Neural cell (in vitro differentiated cells): ENCODE results near the gene RNU11. TPM values are rescaled to one million over a fixed set of nuclear protein-coding genes. Genes with fewer than 3 reads are reported as not detected.

Experiments used
- H2AFZ ChIP-seq: fragments of 200-600, 300-800 bp; sonication (generic), shearing (Covaris generic); 2 replicates; pipeline ENCODE4 v1.6.0; 2014; ENCODE audit warnings: low read depth, mild to moderate bottlenecking, antibody characterized with exemption, low read length, moderate library complexity
- H3F3A ChIP-seq: fragments of 200-600 bp; shearing (Covaris generic); 2 replicates; pipeline ENCODE4 v1.6.1; 2016; ENCODE audit warnings: mild to moderate bottlenecking, moderate library complexity, mixed read lengths, antibody characterized with exemption, low read length; ENCODE audit not compliant: insufficient read depth, poor library complexity, severe bottlenecking
- H3K27ac ChIP-seq: fragments of 200-600, 300-800 bp; sonication (generic), shearing (Covaris generic); 2 replicates; pipeline ENCODE4 v1.5.1; 2014; ENCODE audit warnings: mild to moderate bottlenecking, low read length, moderate library complexity
- H3K27me3 ChIP-seq: fragments of 300-800, 200-600 bp; sonication (generic), shearing (Covaris generic); 2 replicates; pipeline ENCODE4 v1.6.0; 2014; ENCODE audit warnings: mild to moderate bottlenecking, low read depth, low read length, moderate library complexity; ENCODE audit not compliant: insufficient read depth
- H3K36me3 ChIP-seq: fragments of 300-800, 200-600 bp; sonication (generic), shearing (Covaris generic); 2 replicates; pipeline ENCODE4 v1.5.1; 2014; ENCODE audit warnings: mild to moderate bottlenecking, antibody characterized with exemption, low read length, moderate library complexity; ENCODE audit not compliant: insufficient read depth
- H3K4me2 ChIP-seq: fragments of 300-800, 200-600 bp; sonication (generic), shearing (Covaris generic); 2 replicates; pipeline ENCODE4 v1.6.0; 2014; ENCODE audit warnings: mild to moderate bottlenecking, low read length
- H3K4me3 ChIP-seq: fragments of 300-800, 200-600 bp; sonication (generic), shearing (Covaris generic); 2 replicates; pipeline ENCODE4 v1.5.1; 2014; ENCODE audit warnings: mild to moderate bottlenecking, low read length, moderate library complexity
- H3K79me2 ChIP-seq: fragments of 200-600 bp; shearing (Covaris generic); replicated peaks from 2 replicates; pipeline ENCODE4 v1.6.0; 2014; ENCODE audit warnings: mild to moderate bottlenecking, low read length, moderate library complexity; ENCODE audit not compliant: insufficient read depth
- H3K9ac ChIP-seq: fragments of 300-800, 200-600 bp; sonication (generic), shearing (Covaris generic); 2 replicates; pipeline ENCODE4 v1.6.1; 2016; ENCODE audit warnings: mild to moderate bottlenecking, low read length, mixed read lengths
- H3K9me2 ChIP-seq: fragments of 200-600 bp; shearing (Covaris generic); 2 replicates; pipeline ENCODE4 v1.6.1; 2016; ENCODE audit warnings: mild to moderate bottlenecking, low read length, mixed read lengths; ENCODE audit not compliant: insufficient read depth
- H3K9me3 ChIP-seq: fragments of 200-600, 300-800 bp; sonication (generic), shearing (Covaris generic); 2 replicates; pipeline ENCODE4 v1.6.1; 2016; ENCODE audit warnings: mild to moderate bottlenecking, mixed run types, low read length, moderate library complexity, mixed read lengths
- H4K20me1 ChIP-seq: fragments of 200-600 bp; shearing (Covaris generic); 2 replicates; pipeline ENCODE4 v1.6.1; 2016; ENCODE audit warnings: mild to moderate bottlenecking, mixed run types; ENCODE audit not compliant: insufficient read depth
- EP300 ChIP-seq: fragments of 450-650 bp; conservative IDR thresholded peaks from 2 replicates; pipeline ENCODE4 v1.6.1; 2014; ENCODE audit warnings: antibody characterized with exemption, mild to moderate bottlenecking, moderate library complexity; ENCODE audit not compliant: poor library complexity, severe bottlenecking
- EZH2 ChIP-seq: fragments of 200-600, 300-800 bp; shearing (Covaris generic), sonication (generic); IDR thresholded peaks from 2 replicates; pipeline ENCODE4 v1.6.1; 2014; ENCODE audit warnings: antibody characterized with exemption, low read length, borderline replicate concordance, mild to moderate bottlenecking; ENCODE audit not compliant: insufficient read depth, poor library complexity, severe bottlenecking
- MXI1 ChIP-seq: fragments of 450-650 bp; conservative IDR thresholded peaks from 2 replicates; pipeline ENCODE4 v1.6.1; 2014; ENCODE audit warnings: antibody characterized with exemption, mild to moderate bottlenecking; ENCODE audit not compliant: poor library complexity, severe bottlenecking
- POLR2AphosphoS5 ChIP-seq: IDR thresholded peaks from 2 replicates; pipeline ENCODE4 v1.6.1; 2012
- RAD21 ChIP-seq: fragments of 450-650 bp; conservative IDR thresholded peaks from 2 replicates; pipeline ENCODE4 v1.6.1; 2014; ENCODE audit warnings: antibody characterized with exemption, mild to moderate bottlenecking, moderate library complexity
- SMC3 ChIP-seq: fragments of 450-650 bp; conservative IDR thresholded peaks from 2 replicates; pipeline ENCODE4 v1.6.1; 2014; ENCODE audit warnings: antibody characterized with exemption, mild to moderate bottlenecking, moderate library complexity; ENCODE audit not compliant: poor library complexity
- TAF1 ChIP-seq: IDR thresholded peaks from 2 replicates; pipeline ENCODE4 v1.6.1; 2012; ENCODE audit warnings: low read depth
- polyA plus RNA-seq: library from polyadenylated mRNA; depleted of rRNA; stranded (reverse); fragments of >200 nt; gene quantifications from 2 replicates; pipeline ENCODE4 v1.2.3, GENCODE V29; 2014
- TF ChIP-seq, protein P1 (sequence below): IDR thresholded peaks from 2 replicates; pipeline ENCODE4 v1.6.1; 2012; ENCODE audit warnings: borderline replicate concordance
- TF ChIP-seq, protein P2 (sequence below): fragments of 450-650 bp; IDR thresholded peaks from 2 replicates; pipeline ENCODE4 v1.5.1; 2014; ENCODE audit warnings: antibody characterized with exemption, mild to moderate bottlenecking, moderate library complexity; ENCODE audit not compliant: poor library complexity, severe bottlenecking

The RNU11 gene
- polyA plus RNA-seq, 1 donor from 2014 or later: not detected

DNA sequence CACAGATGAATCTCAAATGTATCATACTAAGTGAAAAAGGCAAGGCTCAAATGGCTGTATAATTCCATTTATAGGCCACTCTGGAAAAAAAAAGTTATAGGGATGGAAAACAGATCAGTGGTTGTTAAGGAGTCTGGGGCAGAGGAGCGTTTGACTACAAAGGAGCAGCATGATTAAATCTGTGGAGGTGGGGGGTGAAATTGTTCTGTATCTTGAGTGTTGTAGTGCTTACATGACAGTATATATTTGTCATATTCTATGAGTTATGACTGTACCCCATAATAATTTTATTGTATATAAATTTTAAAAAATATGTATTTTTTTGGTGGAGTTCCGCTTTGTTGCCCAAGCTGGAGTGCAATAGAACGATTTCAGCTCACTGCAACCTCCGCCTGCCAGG, 15.8 kb upstream of the RNU11 start:
- Histone ChIP-seq H3K9me3 (no peaks in the 10 kb centered on the region), H2AFZ (no peak overlapping the region), H3K79me2 (no peaks in the 10 kb centered on the region), H3K4me2 (no peak overlapping the region), H4K20me1 (no peaks in the 10 kb centered on the region), H3F3A (no peaks in the 10 kb centered on the region), H3K4me3 (no peak overlapping the region), H3K27me3 (no peaks in the 10 kb centered on the region), H3K9ac (no peak overlapping the region), H3K36me3 (no peaks in the 10 kb centered on the region), H3K27ac (no peak overlapping the region), H3K9me2 (no peaks in the 10 kb centered on the region)
- TF ChIP-seq POLR2AphosphoS5: no peak

DNA sequence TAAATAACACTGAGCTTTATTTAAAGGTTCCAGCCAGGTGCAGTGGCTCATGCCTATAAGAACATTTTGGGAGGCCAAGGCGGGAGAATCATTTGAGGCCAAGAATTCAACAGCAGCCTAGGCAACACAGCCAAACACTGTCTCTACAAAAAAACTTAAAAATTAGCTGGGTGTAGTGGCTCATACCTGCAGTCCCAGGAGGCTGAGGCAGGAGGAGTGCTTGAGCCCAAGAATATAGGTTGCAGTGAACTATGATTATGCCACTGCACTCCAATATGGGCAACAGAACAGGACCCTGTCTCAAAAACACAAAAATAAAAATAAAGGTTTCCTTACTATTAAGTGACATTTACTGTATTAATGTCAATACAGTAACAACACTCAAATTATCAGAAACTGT, 7.6 kb upstream of the RNU11 start:
- H3K36me3 ChIP-seq: no peaks in the 10 kb centered on the region
- no peak overlapping the region for H3K4me3 ChIP-seq
- H3F3A ChIP-seq: peaks cover 8% of the 10 kb centered on the region
- H3K4me2 ChIP-seq: no peak overlapping the region
- peaks cover 6% of the 10 kb centered on the region for H3K79me2 ChIP-seq
- H3K9me3 ChIP-seq: no peaks in the 10 kb centered on the region
- H4K20me1 ChIP-seq: no peaks in the 10 kb centered on the region
- TF ChIP-seq, protein P1, sequence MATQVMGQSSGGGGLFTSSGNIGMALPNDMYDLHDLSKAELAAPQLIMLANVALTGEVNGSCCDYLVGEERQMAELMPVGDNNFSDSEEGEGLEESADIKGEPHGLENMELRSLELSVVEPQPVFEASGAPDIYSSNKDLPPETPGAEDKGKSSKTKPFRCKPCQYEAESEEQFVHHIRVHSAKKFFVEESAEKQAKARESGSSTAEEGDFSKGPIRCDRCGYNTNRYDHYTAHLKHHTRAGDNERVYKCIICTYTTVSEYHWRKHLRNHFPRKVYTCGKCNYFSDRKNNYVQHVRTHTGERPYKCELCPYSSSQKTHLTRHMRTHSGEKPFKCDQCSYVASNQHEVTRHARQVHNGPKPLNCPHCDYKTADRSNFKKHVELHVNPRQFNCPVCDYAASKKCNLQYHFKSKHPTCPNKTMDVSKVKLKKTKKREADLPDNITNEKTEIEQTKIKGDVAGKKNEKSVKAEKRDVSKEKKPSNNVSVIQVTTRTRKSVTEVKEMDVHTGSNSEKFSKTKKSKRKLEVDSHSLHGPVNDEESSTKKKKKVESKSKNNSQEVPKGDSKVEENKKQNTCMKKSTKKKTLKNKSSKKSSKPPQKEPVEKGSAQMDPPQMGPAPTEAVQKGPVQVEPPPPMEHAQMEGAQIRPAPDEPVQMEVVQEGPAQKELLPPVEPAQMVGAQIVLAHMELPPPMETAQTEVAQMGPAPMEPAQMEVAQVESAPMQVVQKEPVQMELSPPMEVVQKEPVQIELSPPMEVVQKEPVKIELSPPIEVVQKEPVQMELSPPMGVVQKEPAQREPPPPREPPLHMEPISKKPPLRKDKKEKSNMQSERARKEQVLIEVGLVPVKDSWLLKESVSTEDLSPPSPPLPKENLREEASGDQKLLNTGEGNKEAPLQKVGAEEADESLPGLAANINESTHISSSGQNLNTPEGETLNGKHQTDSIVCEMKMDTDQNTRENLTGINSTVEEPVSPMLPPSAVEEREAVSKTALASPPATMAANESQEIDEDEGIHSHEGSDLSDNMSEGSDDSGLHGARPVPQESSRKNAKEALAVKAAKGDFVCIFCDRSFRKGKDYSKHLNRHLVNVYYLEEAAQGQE: no peak
- TF ChIP-seq SMC3: no peak
- no peak for TF ChIP-seq EZH2
- TF ChIP-seq TAF1: no peak
- no peak for TF ChIP-seq MXI1
- TF ChIP-seq, protein P2, sequence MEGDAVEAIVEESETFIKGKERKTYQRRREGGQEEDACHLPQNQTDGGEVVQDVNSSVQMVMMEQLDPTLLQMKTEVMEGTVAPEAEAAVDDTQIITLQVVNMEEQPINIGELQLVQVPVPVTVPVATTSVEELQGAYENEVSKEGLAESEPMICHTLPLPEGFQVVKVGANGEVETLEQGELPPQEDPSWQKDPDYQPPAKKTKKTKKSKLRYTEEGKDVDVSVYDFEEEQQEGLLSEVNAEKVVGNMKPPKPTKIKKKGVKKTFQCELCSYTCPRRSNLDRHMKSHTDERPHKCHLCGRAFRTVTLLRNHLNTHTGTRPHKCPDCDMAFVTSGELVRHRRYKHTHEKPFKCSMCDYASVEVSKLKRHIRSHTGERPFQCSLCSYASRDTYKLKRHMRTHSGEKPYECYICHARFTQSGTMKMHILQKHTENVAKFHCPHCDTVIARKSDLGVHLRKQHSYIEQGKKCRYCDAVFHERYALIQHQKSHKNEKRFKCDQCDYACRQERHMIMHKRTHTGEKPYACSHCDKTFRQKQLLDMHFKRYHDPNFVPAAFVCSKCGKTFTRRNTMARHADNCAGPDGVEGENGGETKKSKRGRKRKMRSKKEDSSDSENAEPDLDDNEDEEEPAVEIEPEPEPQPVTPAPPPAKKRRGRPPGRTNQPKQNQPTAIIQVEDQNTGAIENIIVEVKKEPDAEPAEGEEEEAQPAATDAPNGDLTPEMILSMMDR: no peak
- no peak for TF ChIP-seq RAD21
- no peak for TF ChIP-seq POLR2AphosphoS5
- no peak for TF ChIP-seq EP300
- no peak overlapping the region for H3K9ac ChIP-seq
- H2AFZ ChIP-seq: no peak overlapping the region
- H3K27me3 ChIP-seq: no peaks in the 10 kb centered on the region
- H3K9me2 ChIP-seq: no peaks in the 10 kb centered on the region
- no peak overlapping the region for H3K27ac ChIP-seq
